GM12864 (cell line): ENCODE results near the gene CNDP1.

Experiments
- DNase-seq: peaks from one replicate; pipeline ENCODE4 v3.0.0-alpha.2; 2011; ENCODE audit warnings: low read depth
- H3K4me3 ChIP-seq: 2 replicates; pipeline ENCODE4 v1.5.1; 2011; ENCODE audit warnings: mild to moderate bottlenecking, low read depth, low read length, control low read depth
- CTCF ChIP-seq: IDR thresholded peaks from 2 replicates; pipeline ENCODE4 v1.5.1; 2011; ENCODE audit warnings: low read depth, mild to moderate bottlenecking, moderate library complexity, low read length, control low read depth, inconsistent platforms; ENCODE audit errors: missing control alignments

CNDP1 gene

GRCh38 chr18:74528913-74529312 is 5.4 kb upstream of the CNDP1 start:
- H3K4me3 ChIP-seq: no peak overlapping the region
- TF ChIP-seq CTCF: no peak
- no peak for DNase-seq

GRCh38 chr18:74529378-74529777 is 4.9 kb upstream of the CNDP1 start:
- DNase-seq: no peak
- no peak for TF ChIP-seq CTCF
- no peak overlapping the region for H3K4me3 ChIP-seq

GRCh38 chr18:74529811-74530583 is 4.3 kb upstream of the CNDP1 start:
- H3K4me3 ChIP-seq: no peak overlapping the region
- no peak for TF ChIP-seq CTCF
- no peak for DNase-seq

GRCh38 chr18:74530584-74530862 is 3.8 kb upstream of the CNDP1 start:
- no peak for DNase-seq
- no peak overlapping the region for H3K4me3 ChIP-seq
- TF ChIP-seq CTCF: no peak

- TF ChIP-seq CTCF: no peak
- no peak for DNase-seq
- H3K4me3 ChIP-seq: no peak overlapping the region
Measured at GRCh38 chr18:74531043-74531442, 3.3 kb upstream of the CNDP1 start.

GRCh38 chr18:74532511-74533025 is 1.7 kb upstream of the CNDP1 start:
- DNase-seq: no peak
- no peak for TF ChIP-seq CTCF
- H3K4me3 ChIP-seq: no peak overlapping the region

GRCh38 chr18:74533666-74534065 is 634 bp upstream of the CNDP1 start:
- no peak for DNase-seq
- H3K4me3 ChIP-seq: no peak overlapping the region
- no peak for TF ChIP-seq CTCF
